Neutrophil (primary cell): ENCODE measurements around the gene PHLPP2.
"Not testable (repeated sequence)": the region's sequence is repeated elsewhere in the genome, so short reads cannot be mapped to it uniquely, and the experiment has no call there.

Experiments used
- H3K27ac ChIP-seq: fragments of 200-600 bp; sonication (generic); 2 replicates; pipeline ENCODE4 v1.5.1; 2016; ENCODE audit warnings: mild to moderate bottlenecking, moderate library complexity
- H3K27me3 ChIP-seq: fragments of 200-600 bp; sonication (generic); 2 replicates; pipeline ENCODE4 v1.6.0; 2016; ENCODE audit warnings: mild to moderate bottlenecking
- H3K36me3 ChIP-seq: fragments of 200-600 bp; sonication (generic); 2 replicates; pipeline ENCODE4 v1.5.1; 2017
- H3K4me1 ChIP-seq, 2 experiments: fragments of 200-600 bp in 1 of 2; sonication (generic) in 1 of 2; 1 replicate in 1 of 2; 2 replicates in 1 of 2; pipeline versions ENCODE4 v1.5.1 to v1.6.1; 2013 to 2016; ENCODE audit warnings: low read depth in 1 of 2, low read length in 1 of 2, mild to moderate bottlenecking in 1 of 2, moderate library complexity in 1 of 2; ENCODE audit not compliant: control insufficient read depth in 1 of 2, insufficient read depth in 1 of 2
- H3K4me3 ChIP-seq, 2 experiments: fragments of 200-600 bp in 1 of 2; sonication (generic) in 1 of 2; 1 replicate in 1 of 2; 2 replicates in 1 of 2; pipeline ENCODE4 v1.5.1; 2013 to 2016; ENCODE audit warnings: low read depth in 1 of 2, low read length in 1 of 2, mild to moderate bottlenecking in 1 of 2, moderate library complexity in 1 of 2
- H3K9me3 ChIP-seq: fragments of 200-600 bp; sonication (generic); 2 replicates; pipeline ENCODE4 v1.5.1; 2016
- TF ChIP-seq, protein P1 (sequence below): fragments of 200-600 bp; sonication (generic); IDR thresholded peaks from 2 replicates; pipeline ENCODE4 v1.5.1; 2016; ENCODE audit warnings: antibody characterized with exemption

Gene PHLPP2

GRCh38 chr16:71623597-71623996, 100.9 kb downstream of the PHLPP2 start:
- no peaks in the 10 kb centered on the region for H3K9me3 ChIP-seq
- no peak overlapping the region for H3K4me3 ChIP-seq
- peaks cover 0 to 7% of the 10 kb centered on the region in 2 experiments for H3K4me1 ChIP-seq
- TF ChIP-seq, protein P1, sequence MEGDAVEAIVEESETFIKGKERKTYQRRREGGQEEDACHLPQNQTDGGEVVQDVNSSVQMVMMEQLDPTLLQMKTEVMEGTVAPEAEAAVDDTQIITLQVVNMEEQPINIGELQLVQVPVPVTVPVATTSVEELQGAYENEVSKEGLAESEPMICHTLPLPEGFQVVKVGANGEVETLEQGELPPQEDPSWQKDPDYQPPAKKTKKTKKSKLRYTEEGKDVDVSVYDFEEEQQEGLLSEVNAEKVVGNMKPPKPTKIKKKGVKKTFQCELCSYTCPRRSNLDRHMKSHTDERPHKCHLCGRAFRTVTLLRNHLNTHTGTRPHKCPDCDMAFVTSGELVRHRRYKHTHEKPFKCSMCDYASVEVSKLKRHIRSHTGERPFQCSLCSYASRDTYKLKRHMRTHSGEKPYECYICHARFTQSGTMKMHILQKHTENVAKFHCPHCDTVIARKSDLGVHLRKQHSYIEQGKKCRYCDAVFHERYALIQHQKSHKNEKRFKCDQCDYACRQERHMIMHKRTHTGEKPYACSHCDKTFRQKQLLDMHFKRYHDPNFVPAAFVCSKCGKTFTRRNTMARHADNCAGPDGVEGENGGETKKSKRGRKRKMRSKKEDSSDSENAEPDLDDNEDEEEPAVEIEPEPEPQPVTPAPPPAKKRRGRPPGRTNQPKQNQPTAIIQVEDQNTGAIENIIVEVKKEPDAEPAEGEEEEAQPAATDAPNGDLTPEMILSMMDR, result no peak
- H3K27me3 ChIP-seq, result peaks cover 74% of the 10 kb centered on the region
- H3K36me3 ChIP-seq, result no peaks in the 10 kb centered on the region
- no peak overlapping the region for H3K27ac ChIP-seq

GRCh38 chr16:71622088-71622487, 102.4 kb downstream of the PHLPP2 start:
- Histone ChIP-seq H3K4me3 (no peak overlapping the region), H3K27me3 (peaks cover 66% of the 10 kb centered on the region), H3K9me3 (no peaks in the 10 kb centered on the region), H3K27ac (no peak overlapping the region), H3K4me1 (peaks cover 0 to 7% of the 10 kb centered on the region in 2 experiments), H3K36me3 (no peaks in the 10 kb centered on the region)
- TF ChIP-seq, protein P1, result no peak

GRCh38 chr16:71618429-71618828, 106.1 kb downstream of the PHLPP2 start:
- H3K9me3 ChIP-seq, result no peaks in the 10 kb centered on the region
- H3K4me3 ChIP-seq, result no peak overlapping the region
- H3K4me1 ChIP-seq, result no peaks in the 10 kb centered on the region
- no peaks in the 10 kb centered on the region for H3K36me3 ChIP-seq
- TF ChIP-seq, protein P1, result no peak
- peaks cover 34% of the 10 kb centered on the region for H3K27me3 ChIP-seq
- H3K27ac ChIP-seq, result no peak overlapping the region

- not testable (repeated sequence) for H3K9me3 ChIP-seq
Observed at GRCh38 chr16:71614956-71615355, 109.5 kb downstream of the PHLPP2 start.

GRCh38 chr16:71610936-71611871, 113.3 kb downstream of the PHLPP2 start:
- TF ChIP-seq, protein P1, result peak; percentile 55

More at GRCh38 chr16:71614956-71615355, 109.5 kb downstream of the PHLPP2 start:
- H3K4me1 ChIP-seq, H3K36me3 ChIP-seq, H3K27ac ChIP-seq, H3K4me3 ChIP-seq: not testable (repeated sequence)
- H3K27me3 ChIP-seq, result peaks cover 37% of the 10 kb centered on the region

DNA sequence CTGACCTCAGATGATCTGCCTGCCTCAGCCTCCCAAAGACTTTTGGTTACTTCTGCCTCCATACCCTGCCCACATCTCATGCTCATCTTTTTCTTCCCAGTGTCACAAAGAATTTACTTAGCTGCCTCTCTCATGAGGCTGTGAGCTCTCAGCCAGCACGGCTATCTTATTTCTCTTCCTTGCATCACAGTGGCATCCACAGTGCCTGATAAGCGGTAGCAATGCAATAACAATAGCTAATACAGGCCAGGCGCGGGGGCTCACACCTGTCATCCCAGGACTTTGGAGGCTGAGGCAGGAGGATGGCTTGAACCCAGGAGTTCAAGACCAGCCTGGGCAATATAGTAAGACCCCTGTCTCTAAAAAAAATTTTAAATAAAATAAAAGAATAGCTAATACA, 114.1 kb downstream of the PHLPP2 start:
- Histone ChIP-seq H3K4me1 (no peaks in the 10 kb centered on the region), H3K4me3 (no peak overlapping the region), H3K27ac (no peak overlapping the region), H3K36me3 (no peaks in the 10 kb centered on the region), H3K9me3 (no peaks in the 10 kb centered on the region), H3K27me3 (peaks cover 28% of the 10 kb centered on the region)
- TF ChIP-seq, protein P1, result no peak

More at GRCh38 chr16:71610936-71611871, 113.3 kb downstream of the PHLPP2 start:
- Histone ChIP-seq H3K27me3 (peaks cover 28% of the 10 kb centered on the region), H3K4me3 (no peak overlapping the region), H3K4me1 (no peaks in the 10 kb centered on the region), H3K36me3 (no peaks in the 10 kb centered on the region), H3K27ac (no peak overlapping the region), H3K9me3 (no peaks in the 10 kb centered on the region)
